GM12878 (cell line): ENCODE results near the gene CDH15. TPM values are rescaled to one million over a fixed set of nuclear protein-coding genes. Genes with fewer than 3 reads are reported as not detected.

Source experiments
- ATAC-seq: fragments of 200-7000 bp; cut with Tn5 transposase; 3 replicates; pipeline ENCODE4 v1.9.1; 2020; ENCODE audit warnings: mild to moderate bottlenecking, moderate library complexity
- BruUV-seq: library from RNA; stranded (reverse); fragments of 400-500 nt; replicated peaks from 2 replicates; lab custom pipeline; 2021; lab: Mats Ljungman, UMichigan
- CTCF ChIA-PET: fragments of 300-600 bp; sonication (Branson Sonifier 250); formaldehyde crosslinking; extraction: SDS; loops from one replicate; lab custom pipeline; 2021; ENCODE audit warnings: inconsistent platforms; lab: Yijun Ruan, JAX
- POLR2A ChIA-PET: fragments of 350-600 bp; formaldehyde crosslinking; extraction: SDS; loops from one replicate; lab custom pipeline; 2021; ENCODE audit warnings: inconsistent platforms; lab: Charles Lee
- RAD21 ChIA-PET: fragments of 300-600 bp; sonication (Branson Sonifier 250); formaldehyde crosslinking; loops from one replicate; lab custom pipeline; 2023; ENCODE audit warnings: antibody characterized with exemption; ENCODE audit not compliant: unreplicated experiment; lab: Charles Lee
- SMC1A ChIA-PET: fragments of 300-600 bp; sonication (Branson Sonifier 250); formaldehyde crosslinking; loops from one replicate; lab custom pipeline; 2023; ENCODE audit not compliant: unreplicated experiment, uncharacterized antibody; lab: Charles Lee
- DNase-seq: peaks from one replicate; pipeline ENCODE4 v3.0.0-alpha.2; 2011; ENCODE audit warnings: low read depth, low spot score
- FAIRE-seq: peaks from 3 replicates; lab custom pipeline; 2011; peaks lifted over from hg19 to GRCh38; lab: Jason Lieb, UNC
- H2AFZ ChIP-seq: 2 replicates; pipeline ENCODE4 v1.6.0; 2011; ENCODE audit warnings: low read depth, low read length, control low read depth; ENCODE audit not compliant: control insufficient read depth
- H3K27ac ChIP-seq: 2 replicates; pipeline ENCODE4 v1.5.1; 2011; ENCODE audit warnings: control low read depth; ENCODE audit not compliant: control insufficient read depth, insufficient read depth
- H3K27me3 ChIP-seq, 2 experiments: replicated peaks in 1 of 2; 2 replicates each; pipeline versions ENCODE4 v1.6.0 to v1.6.1; 2011; ENCODE audit warnings: low read length in 1 of 2; ENCODE audit not compliant: control insufficient read depth in 2 of 2, insufficient read depth in 2 of 2
- H3K36me3 ChIP-seq, 2 experiments: 2 replicates each; pipeline ENCODE4 v1.5.1; 2011; ENCODE audit warnings: low read length in 1 of 2; ENCODE audit not compliant: control insufficient read depth in 2 of 2, insufficient read depth in 2 of 2
- H3K4me1 ChIP-seq: 2 replicates; pipeline ENCODE4 v1.6.1; 2011; ENCODE audit warnings: mild to moderate bottlenecking, low read length, moderate library complexity, mixed read lengths; ENCODE audit not compliant: control insufficient read depth, insufficient read depth
- H3K4me2 ChIP-seq: 2 replicates; pipeline ENCODE4 v1.6.0; 2011; ENCODE audit warnings: control low read depth; ENCODE audit not compliant: control insufficient read depth, insufficient read depth
- H3K4me3 ChIP-seq: fragments of 200-600 bp; sonication (generic); 2 replicates; pipeline ENCODE4 v1.5.1; 2016
- H3K79me2 ChIP-seq: 2 replicates; pipeline ENCODE4 v1.6.0; 2011; ENCODE audit warnings: low read length; ENCODE audit not compliant: control insufficient read depth, insufficient read depth
- H3K9ac ChIP-seq: 2 replicates; pipeline ENCODE4 v1.8.0; 2011; ENCODE audit warnings: low read length, control low read depth, mixed read lengths; ENCODE audit not compliant: control insufficient read depth, insufficient read depth
- H3K9me3 ChIP-seq: replicated peaks from 3 replicates; pipeline ENCODE4 v1.5.1; 2011; ENCODE audit warnings: mild to moderate bottlenecking, low read length; ENCODE audit not compliant: control insufficient read depth, insufficient read depth
- H4K20me1 ChIP-seq: 2 replicates; pipeline ENCODE4 v1.6.0; 2011; ENCODE audit not compliant: control insufficient read depth, insufficient read depth
- EGR1 ChIP-seq, 2 experiments: IDR thresholded peaks; 1 replicate in 1 of 2; 2 replicates in 1 of 2; pipeline ENCODE4 v1.6.1; 2011 to 2012; ENCODE audit warnings: low read depth in 2 of 2, low read length in 2 of 2, borderline replicate concordance in 1 of 2, mild to moderate bottlenecking in 1 of 2, moderate library complexity in 1 of 2
- HDAC6 ChIP-seq: fragments of 200-600 bp; sonication (generic); IDR thresholded peaks from one replicate; pipeline ENCODE4 v1.8.0; 2017; ENCODE audit warnings: antibody characterized with exemption; ENCODE audit not compliant: unreplicated experiment
- IKZF1 ChIP-seq: fragments of 450-650 bp; conservative IDR thresholded peaks from 2 replicates; pipeline ENCODE4 v1.6.1; 2017; ENCODE audit warnings: antibody characterized with exemption, mild to moderate bottlenecking
- IRF4 ChIP-seq: IDR thresholded peaks from 2 replicates; pipeline ENCODE4 v1.6.1; 2011; ENCODE audit warnings: low read depth, low read length
- JUND ChIP-seq: IDR thresholded peaks from 2 replicates; pipeline ENCODE4 v1.6.1; 2012; ENCODE audit warnings: low read depth, mild to moderate bottlenecking, low read length, improper control_type of control experiment, moderate library complexity
- MXI1 ChIP-seq: fragments of 150-350 bp; IDR thresholded peaks from 2 replicates; pipeline ENCODE4 v1.6.1; 2011; ENCODE audit warnings: low read depth, mild to moderate bottlenecking, inconsistent platforms, low read length, improper control_type of control experiment
- PAX5 ChIP-seq: IDR thresholded peaks from 2 replicates; pipeline ENCODE4 v1.6.1; 2011; ENCODE audit warnings: low read depth, low read length, borderline replicate concordance
- PAX8 ChIP-seq: fragments of 450-650 bp; IDR thresholded peaks from 2 replicates; pipeline ENCODE4 v1.6.1; 2017; ENCODE audit warnings: mild to moderate bottlenecking, moderate library complexity
- PML ChIP-seq: IDR thresholded peaks from 2 replicates; pipeline ENCODE4 v1.6.1; 2012; ENCODE audit warnings: low read length, inconsistent platforms
- SMARCA5 ChIP-seq: fragments of 450-650 bp; IDR thresholded peaks from 2 replicates; pipeline ENCODE4 v1.6.1; 2017; ENCODE audit warnings: mild to moderate bottlenecking
- SREBF1 ChIP-seq: IDR thresholded peaks from 2 replicates; pipeline ENCODE4 v1.6.1; 2012; ENCODE audit warnings: mild to moderate bottlenecking, low read length
- SREBF2 ChIP-seq: IDR thresholded peaks from 2 replicates; pipeline ENCODE4 v1.6.1; 2012; ENCODE audit warnings: mild to moderate bottlenecking, low read length
- SRF ChIP-seq, 2 experiments: IDR thresholded peaks; 2 replicates each; pipeline ENCODE4 v1.6.1; 2011; ENCODE audit warnings: low read depth in 2 of 2, low read length in 2 of 2, mild to moderate bottlenecking in 1 of 2, moderate library complexity in 1 of 2
- STAT3 ChIP-seq: IDR thresholded peaks from 2 replicates; pipeline ENCODE4 v1.6.1; 2011; ENCODE audit warnings: low read depth, low read length, improper control_type of control experiment
- SUZ12 ChIP-seq: fragments of 200-600 bp; sonication (generic); IDR thresholded peaks from one replicate; pipeline ENCODE4 v1.6.1; 2018; ENCODE audit warnings: antibody characterized with exemption, mild to moderate bottlenecking; ENCODE audit not compliant: unreplicated experiment
- TARDBP ChIP-seq: IDR thresholded peaks from 2 replicates; pipeline ENCODE4 v1.6.1; 2016; ENCODE audit warnings: borderline replicate concordance
- TCF3 ChIP-seq: IDR thresholded peaks from 2 replicates; pipeline ENCODE4 v1.6.1; 2012; ENCODE audit warnings: low read depth, mild to moderate bottlenecking, low read length, borderline replicate concordance; ENCODE audit not compliant: insufficient read depth
- WGBS: methylation state at CpG from one replicate; pipeline ENCODE4 v1.1.6; 2016; ENCODE audit warnings: low lambda C conversion rate; ENCODE audit not compliant: insufficient replicate concordance, insufficient coverage; ENCODE audit errors: missing lambda C conversion rate; 5-methylcytosine and 5-hydroxymethylcytosine counted together
- in situ Hi-C: fragments of 300-500 bp; cut with MboI; formaldehyde crosslinking; loops from 9 replicates; pipeline ENCODE4 v1.14.3; 2018; ENCODE audit warnings: mixed read lengths
- intact Hi-C: fragments of 100-400 bp; cut with micrococcal nuclease; formaldehyde crosslinking; loops from one replicate; pipeline ENCODE4 v1.14.2; 2022; ENCODE audit not compliant: unreplicated experiment
- polyA plus RNA-seq, 11 experiments: library from polyadenylated mRNA; depleted of rRNA in 4 of 11; unstranded in 6 of 11; stranded (reverse) in 5 of 11; fragments of >200 nt; fragmentation: Nextera tagmentation in 4 of 11; fragmentation: Illumina TruSeq in 1 of 11; extraction: Ambion mirVana in 4 of 11; extraction: Trizol in 1 of 11; gene quantifications; 1 replicate in 1 of 11; 2 replicates in 10 of 11; pipeline versions ENCODE4 v1.2.1 to v1.2.3, GENCODE V29; 2011 to 2016; ENCODE audit warnings: inconsistent platforms in 2 of 11, missing spikeins in 2 of 11, low read depth in 1 of 11
- total RNA-seq, 4 experiments: library from RNA; depleted of rRNA in 3 of 4; stranded (reverse); fragments of >200 nt in 3 of 4; fragmentation: Illumina TruSeq in 1 of 4; extraction: Trizol in 1 of 4; gene quantifications; 2 replicates each; pipeline versions ENCODE4 v1.2.1 to v1.2.3, GENCODE V29; 2013 to 2021
- TF ChIP-seq, protein P1 (sequence below): IDR thresholded peaks from 2 replicates; pipeline ENCODE4 v1.6.1; 2012; ENCODE audit warnings: low read depth, low read length, improper control_type of control experiment
- TF ChIP-seq, protein P2 (sequence below): IDR thresholded peaks from 2 replicates; pipeline ENCODE4 v1.6.1; 2011; ENCODE audit warnings: borderline replicate concordance, low read depth, mild to moderate bottlenecking, moderate library complexity, low read length; ENCODE audit not compliant: insufficient read depth, poor library complexity, severe bottlenecking
- TF ChIP-seq, protein P3 (sequence below): IDR thresholded peaks from 2 replicates; pipeline ENCODE4 v1.6.1; 2011; ENCODE audit warnings: mild to moderate bottlenecking, low read depth, low read length, moderate library complexity; ENCODE audit not compliant: insufficient replicate concordance

Gene CDH15
- total and polyA plus RNA-seq, 10 of the 15 experiments (the other 5 are each of a cell fraction or from before 2014, with no cell fraction given): 0.02 to 0.06 TPM; not detected in 8

DNA sequence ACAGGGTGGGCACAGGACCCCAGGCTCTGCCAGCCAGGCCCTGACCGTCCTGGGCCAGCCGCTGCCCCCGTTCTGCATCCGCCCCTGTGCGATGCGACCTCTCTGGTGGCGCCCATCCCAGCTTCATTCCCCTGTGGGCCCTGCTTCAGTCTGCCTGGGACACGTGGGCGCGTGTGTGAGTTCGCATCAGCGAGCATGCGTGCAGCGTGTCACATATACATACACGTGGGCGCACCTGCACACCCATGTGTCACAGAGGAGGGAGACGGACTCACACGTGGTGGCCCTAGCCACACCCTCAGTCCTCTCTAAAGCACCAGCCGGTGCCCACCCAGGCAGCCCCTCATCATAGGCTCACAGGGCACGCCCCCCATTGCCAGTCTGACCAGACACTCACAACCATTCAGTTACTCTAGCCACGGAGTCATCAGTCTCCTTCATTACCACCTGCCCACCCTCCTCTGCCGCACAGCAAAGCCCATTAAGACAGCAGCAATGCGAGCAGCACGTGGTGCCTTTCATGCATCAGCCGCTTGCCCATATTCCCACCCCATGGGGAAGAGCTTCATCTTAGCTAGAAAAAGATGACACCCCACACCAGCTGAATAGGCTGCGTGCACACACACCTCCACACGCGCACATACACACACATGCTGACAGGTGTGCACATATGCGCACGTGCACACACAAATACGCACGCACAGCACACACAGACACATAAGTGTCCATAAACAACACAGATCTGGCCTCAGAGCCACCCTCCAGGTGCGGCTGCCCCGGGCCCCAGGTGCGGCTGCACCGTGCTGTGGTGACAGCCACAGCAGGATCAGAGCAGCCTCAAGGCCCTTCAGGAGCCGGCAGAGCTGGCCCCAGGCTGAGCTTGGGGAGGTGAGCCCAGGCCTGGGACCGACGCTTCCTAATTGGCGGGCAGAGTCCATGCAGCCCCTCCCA, 9.5 kb upstream of the CDH15 start:
- Histone ChIP-seq H3K9me3 (no peaks in the 10 kb centered on the region; the same call in 2 of the 3 replicates), H3K79me2 (no peaks in the 10 kb centered on the region), H4K20me1 (no peaks in the 10 kb centered on the region), H3K4me2 (no peak overlapping the region), H2AFZ (no peak overlapping the region), H3K27me3 (no peaks in the 10 kb centered on the region), H3K9ac (no peak overlapping the region), H3K27ac (no peak overlapping the region), H3K36me3 (no peaks in the 10 kb centered on the region), H3K4me3 (no peak overlapping the region), H3K4me1 (peaks cover under 1% of the 10 kb centered on the region; the same call in 1 of the 2 replicates)
- no peak for DNase-seq
- RAD21 ChIA-PET: no interaction called here
- POLR2A ChIA-PET: no interaction called here
- intact Hi-C loops (no loop called here), in situ Hi-C loops (no loop called here)
- SMC1A ChIA-PET: no interaction called here
- FAIRE-seq: no peak
- CTCF ChIA-PET: interaction anchor here (1.9 kb wide), 1 partner anchor 349 kb away, joined by 4 read pairs; no protein-coding TSS in a partner anchor
- peak; percentile 21; the same call in 2 of the 3 replicates for ATAC-seq
- BruUV-seq: no TSS peak
- 36% methylated on average over 40 of the region's 40 CpGs for WGBS
- TF ChIP-seq SMARCA5: no peak
- TF ChIP-seq SREBF2: no peak
- TF ChIP-seq PML: no peak
- no peak for TF ChIP-seq HDAC6
- TF ChIP-seq, protein P1, sequence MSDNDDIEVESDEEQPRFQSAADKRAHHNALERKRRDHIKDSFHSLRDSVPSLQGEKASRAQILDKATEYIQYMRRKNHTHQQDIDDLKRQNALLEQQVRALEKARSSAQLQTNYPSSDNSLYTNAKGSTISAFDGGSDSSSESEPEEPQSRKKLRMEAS: peak; percentile 24; the same call in 1 of the 2 replicates
- TF ChIP-seq JUND: no peak
- TF ChIP-seq, protein P2, sequence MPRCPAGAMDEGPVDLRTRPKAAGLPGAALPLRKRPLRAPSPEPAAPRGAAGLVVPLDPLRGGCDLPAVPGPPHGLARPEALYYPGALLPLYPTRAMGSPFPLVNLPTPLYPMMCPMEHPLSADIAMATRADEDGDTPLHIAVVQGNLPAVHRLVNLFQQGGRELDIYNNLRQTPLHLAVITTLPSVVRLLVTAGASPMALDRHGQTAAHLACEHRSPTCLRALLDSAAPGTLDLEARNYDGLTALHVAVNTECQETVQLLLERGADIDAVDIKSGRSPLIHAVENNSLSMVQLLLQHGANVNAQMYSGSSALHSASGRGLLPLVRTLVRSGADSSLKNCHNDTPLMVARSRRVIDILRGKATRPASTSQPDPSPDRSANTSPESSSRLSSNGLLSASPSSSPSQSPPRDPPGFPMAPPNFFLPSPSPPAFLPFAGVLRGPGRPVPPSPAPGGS: peak; percentile 92
- TF ChIP-seq, protein P3, sequence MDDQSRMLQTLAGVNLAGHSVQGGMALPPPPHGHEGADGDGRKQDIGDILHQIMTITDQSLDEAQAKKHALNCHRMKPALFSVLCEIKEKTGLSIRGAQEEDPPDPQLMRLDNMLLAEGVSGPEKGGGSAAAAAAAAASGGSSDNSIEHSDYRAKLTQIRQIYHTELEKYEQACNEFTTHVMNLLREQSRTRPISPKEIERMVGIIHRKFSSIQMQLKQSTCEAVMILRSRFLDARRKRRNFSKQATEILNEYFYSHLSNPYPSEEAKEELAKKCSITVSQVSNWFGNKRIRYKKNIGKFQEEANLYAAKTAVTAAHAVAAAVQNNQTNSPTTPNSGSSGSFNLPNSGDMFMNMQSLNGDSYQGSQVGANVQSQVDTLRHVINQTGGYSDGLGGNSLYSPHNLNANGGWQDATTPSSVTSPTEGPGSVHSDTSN: peak; percentile 59
- no peak for TF ChIP-seq TARDBP
- no peak for TF ChIP-seq STAT3
- no peak for TF ChIP-seq SREBF1
- no peak for TF ChIP-seq PAX5
- no peak for TF ChIP-seq EGR1 (IDR thresholded peaks at IDR 0.05; ENCODE audit: borderline replicate concordance in 1 of 2, low read depth in 2 of 2, low read length in 2 of 2)
- no peak for TF ChIP-seq MXI1
- no peak for TF ChIP-seq IKZF1
- no peak for TF ChIP-seq SUZ12
- TF ChIP-seq IRF4: no peak
- TF ChIP-seq PAX8: no peak
- TF ChIP-seq TCF3: peak; percentile 76; the same call in 1 of the 2 replicates
- no peak for TF ChIP-seq SRF (IDR thresholded peaks at IDR 0.05; ENCODE audit: low read depth in 2 of 2, low read length in 2 of 2)
